ENCODE results near the gene AKT1S1.

DNA sequence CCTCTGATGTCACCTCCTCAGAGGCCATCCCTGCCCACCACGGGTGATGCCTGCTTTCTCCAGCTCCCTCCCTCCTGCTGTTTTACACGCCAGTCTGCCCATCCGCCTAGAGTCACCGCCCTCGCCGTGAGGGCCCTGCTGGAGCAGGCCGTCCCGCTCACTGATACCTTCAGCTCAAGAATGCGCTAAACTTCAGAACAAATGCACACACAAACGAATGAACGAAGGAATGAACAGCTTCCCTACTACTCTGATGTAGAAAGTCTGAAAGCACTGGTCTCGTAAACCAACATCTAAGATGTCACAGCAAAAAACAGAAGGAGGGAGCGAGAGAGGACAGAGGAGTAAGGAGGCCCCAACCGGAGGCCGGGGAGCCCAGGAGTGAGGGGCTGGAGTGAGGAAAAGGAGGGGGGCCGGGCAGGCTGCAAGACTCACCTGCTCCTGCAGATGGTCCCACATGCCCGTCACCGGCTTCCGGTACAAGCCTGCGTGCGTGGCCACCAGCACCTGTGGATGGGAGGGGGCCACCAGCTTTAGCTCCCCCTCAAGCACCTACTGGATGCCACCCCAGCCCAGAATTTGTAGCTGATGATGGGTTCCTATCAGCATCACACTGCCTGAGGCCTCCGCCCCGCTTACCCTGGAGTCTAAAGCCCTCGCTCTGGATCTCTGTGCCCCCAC lies 13.8 kb downstream of the AKT1S1 start:
- TF ChIP-seq, protein P1, sequence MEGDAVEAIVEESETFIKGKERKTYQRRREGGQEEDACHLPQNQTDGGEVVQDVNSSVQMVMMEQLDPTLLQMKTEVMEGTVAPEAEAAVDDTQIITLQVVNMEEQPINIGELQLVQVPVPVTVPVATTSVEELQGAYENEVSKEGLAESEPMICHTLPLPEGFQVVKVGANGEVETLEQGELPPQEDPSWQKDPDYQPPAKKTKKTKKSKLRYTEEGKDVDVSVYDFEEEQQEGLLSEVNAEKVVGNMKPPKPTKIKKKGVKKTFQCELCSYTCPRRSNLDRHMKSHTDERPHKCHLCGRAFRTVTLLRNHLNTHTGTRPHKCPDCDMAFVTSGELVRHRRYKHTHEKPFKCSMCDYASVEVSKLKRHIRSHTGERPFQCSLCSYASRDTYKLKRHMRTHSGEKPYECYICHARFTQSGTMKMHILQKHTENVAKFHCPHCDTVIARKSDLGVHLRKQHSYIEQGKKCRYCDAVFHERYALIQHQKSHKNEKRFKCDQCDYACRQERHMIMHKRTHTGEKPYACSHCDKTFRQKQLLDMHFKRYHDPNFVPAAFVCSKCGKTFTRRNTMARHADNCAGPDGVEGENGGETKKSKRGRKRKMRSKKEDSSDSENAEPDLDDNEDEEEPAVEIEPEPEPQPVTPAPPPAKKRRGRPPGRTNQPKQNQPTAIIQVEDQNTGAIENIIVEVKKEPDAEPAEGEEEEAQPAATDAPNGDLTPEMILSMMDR (conservative IDR thresholded peaks at IDR 0.05; ENCODE audit: low read depth, low read length), result no peak
- TF ChIP-seq EZH2 (IDR thresholded peaks at IDR 0.05; ENCODE audit: borderline replicate concordance, low read depth, low read length, poor library complexity, severe bottlenecking), result no peak
